Natural killer cell (primary cell): ENCODE measurements around the gene NEK3. TPM values are rescaled to one million over a fixed set of nuclear protein-coding genes. Genes with fewer than 3 reads are reported as not detected.
"Not testable (repeated sequence)": the region's sequence is repeated elsewhere in the genome, so short reads cannot be mapped to it uniquely, and the experiment has no call there.

ENCODE experiments used
- ATAC-seq, 3 donors: fragments of 150-1000 bp in 2 of 3; fragments of 200-7000 bp in 1 of 3; cut with Tn5 transposase; 1 replicate in 1 of 3; 2 replicates in 2 of 3; pipeline ENCODE4 v1.10.0; 2021; ENCODE audit warnings: mild to moderate bottlenecking in 2 of 3, moderate library complexity in 2 of 3
- DNase-seq, 2 donors: peaks; one replicate each; pipeline versions ENCODE4 v3.0.0 to v3.0.0-alpha.2; 2013 to 2021; ENCODE audit warnings: mixed read lengths in 1 of 2
- H3K27ac ChIP-seq: one replicate; pipeline ENCODE4 v1.5.1; 2013; ENCODE audit warnings: mild to moderate bottlenecking, low read length
- H3K27me3 ChIP-seq: one replicate; pipeline ENCODE4 v1.6.1; 2013; ENCODE audit warnings: low read length; ENCODE audit not compliant: control insufficient read depth, insufficient read depth
- H3K36me3 ChIP-seq: one replicate; pipeline ENCODE4 v1.6.1; 2013; ENCODE audit warnings: low read length; ENCODE audit not compliant: control insufficient read depth, insufficient read depth
- H3K4me1 ChIP-seq: one replicate; pipeline ENCODE4 v1.6.1; 2013; ENCODE audit warnings: low read length; ENCODE audit not compliant: control insufficient read depth, insufficient read depth
- H3K4me3 ChIP-seq: one replicate; pipeline ENCODE4 v1.5.1; 2013; ENCODE audit warnings: low read length
- H3K9me3 ChIP-seq: one replicate; pipeline ENCODE4 v1.6.1; 2013; ENCODE audit warnings: low read length; ENCODE audit not compliant: control insufficient read depth, insufficient read depth
- H3K27ac Mint-ChIP-seq, 2 donors: one replicate each; pipeline ENCODE4 v1.8.0; 2022; ENCODE audit warnings: mild to moderate bottlenecking in 2 of 2, mixed read lengths in 2 of 2, moderate library complexity in 1 of 2
- H3K27me3 Mint-ChIP-seq, 2 donors: one replicate each; pipeline ENCODE4 v1.8.0; 2022; ENCODE audit warnings: low read depth in 2 of 2, mixed read lengths in 2 of 2
- H3K36me3 Mint-ChIP-seq: one replicate; pipeline ENCODE4 v1.8.0; 2022; ENCODE audit warnings: mixed read lengths
- H3K4me1 Mint-ChIP-seq, 2 donors: one replicate each; pipeline ENCODE4 v1.8.0; 2022; ENCODE audit warnings: mixed read lengths in 2 of 2
- H3K4me3 Mint-ChIP-seq: one replicate; pipeline ENCODE4 v1.8.0; 2022; ENCODE audit warnings: mild to moderate bottlenecking, moderate library complexity, mixed read lengths
- H3K9me3 Mint-ChIP-seq, 2 donors: one replicate each; pipeline ENCODE4 v1.8.0; 2022; ENCODE audit warnings: mixed read lengths in 2 of 2
- CTCF ChIP-seq: fragments of 200-600 bp; IDR thresholded peaks from one replicate; pipeline ENCODE4 v1.8.0; 2022; ENCODE audit warnings: antibody characterized with exemption
- WGBS: methylation state at CpG from one replicate; pipeline ENCODE4 v1.1.7; 2013; ENCODE audit warnings: missing lambda C conversion rate; ENCODE audit not compliant: insufficient coverage; 5-methylcytosine and 5-hydroxymethylcytosine counted together
- intact Hi-C: fragments of 100-400 bp; cut with micrococcal nuclease; formaldehyde crosslinking; loops from one replicate; pipeline ENCODE4 v1.14.2; 2022
- total RNA-seq, 4 donors: library from RNA; stranded (reverse); fragments of 120-200 nt in 1 of 4; gene quantifications; one replicate each; pipeline versions ENCODE4 v1.2.3 to v1.2.4, GENCODE V29; 2013 to 2022

The NEK3 gene
- total RNA-seq, result 10 to 100 TPM in 1 of 3 donors, 1 to 10 TPM in 2; 7.5 to 15.2 (median 8.8) TPM
- total RNA-seq (2013), result 13.0 TPM

GRCh38 chr13:52159159-52159982, at the start of gene NEK3:
NEK3 (minus strand) TSS chr13:52159597; CDS start chr13:52156191, 3,406 bp downstream.
- DNase-seq, result peak; percentile 60 to 70
- H3K9me3 ChIP-seq, result no peaks in the 10 kb centered on the region
- H3K36me3 ChIP-seq, result no peaks in the 10 kb centered on the region
- H3K4me3 ChIP-seq, result peak within 1 kb of the TSS; percentile 64
- TF ChIP-seq CTCF, result no peak
- peak; percentile 81 to 85 (median 84) for ATAC-seq
- peaks cover 4% of the 10 kb centered on the region for H3K27me3 ChIP-seq
- H3K27ac Mint-ChIP-seq, result peak within 1 kb of the TSS; percentile 32 to 78
- intact Hi-C loops, result loop anchor here (5.0 kb wide), 1 partner anchor 33 kb away; no protein-coding TSS in a partner anchor
- H3K9me3 Mint-ChIP-seq, result no peaks in the 10 kb centered on the region
- H3K27ac ChIP-seq, result peak within 1 kb of the TSS; percentile 47
- H3K36me3 Mint-ChIP-seq, result no peaks in the 10 kb centered on the region
- H3K27me3 Mint-ChIP-seq, result no peaks in the 10 kb centered on the region
- peaks cover 37 to 39% of the 10 kb centered on the region in 2 donors for H3K4me1 Mint-ChIP-seq
- H3K4me1 ChIP-seq, result peaks cover 18% of the 10 kb centered on the region
- H3K4me3 Mint-ChIP-seq, result peak within 1 kb of the TSS; percentile 93
- WGBS, result 4% methylated on average over 74 of the region's 74 CpGs

GRCh38 chr13:52208384-52208783, 49.0 kb upstream of the NEK3 start:
- not testable (repeated sequence) for H3K36me3 ChIP-seq, H3K27me3 Mint-ChIP-seq, H3K27ac ChIP-seq, ATAC-seq, H3K9me3 ChIP-seq, H3K4me1 Mint-ChIP-seq, DNase-seq, H3K4me1 ChIP-seq, H3K36me3 Mint-ChIP-seq, H3K27me3 ChIP-seq, H3K27ac Mint-ChIP-seq, H3K9me3 Mint-ChIP-seq, H3K4me3 Mint-ChIP-seq, H3K4me3 ChIP-seq
- intact Hi-C loops, result loop anchor here (10.0 kb wide), 1 partner anchor 1084 kb away; no protein-coding TSS in a partner anchor
- 100% methylated on average over 4 of the region's 6 CpGs for WGBS

- not testable (repeated sequence) for H3K27me3 ChIP-seq, H3K36me3 ChIP-seq, H3K4me1 Mint-ChIP-seq, H3K4me1 ChIP-seq, ATAC-seq, H3K36me3 Mint-ChIP-seq, DNase-seq, H3K4me3 Mint-ChIP-seq, H3K27me3 Mint-ChIP-seq, H3K4me3 ChIP-seq, H3K9me3 ChIP-seq, H3K27ac Mint-ChIP-seq, H3K9me3 Mint-ChIP-seq, H3K27ac ChIP-seq
- intact Hi-C loops, result loop anchor here (10.0 kb wide), 1 partner anchor 1083 kb away; no protein-coding TSS in a partner anchor
- 100% methylated on average over 1 of the region's 3 CpGs for WGBS
Measured at GRCh38 chr13:52207896-52208295, 48.5 kb upstream of the NEK3 start.

- not testable (repeated sequence) for H3K27ac Mint-ChIP-seq, H3K4me3 Mint-ChIP-seq, H3K9me3 Mint-ChIP-seq, H3K27ac ChIP-seq, H3K27me3 ChIP-seq, H3K4me1 ChIP-seq, H3K4me3 ChIP-seq, DNase-seq, ATAC-seq, H3K36me3 ChIP-seq, H3K27me3 Mint-ChIP-seq, H3K4me1 Mint-ChIP-seq, H3K9me3 ChIP-seq, H3K36me3 Mint-ChIP-seq
- WGBS, result no CpG with 5 or more reads among the region's 2 CpGs
- intact Hi-C loops, result loop anchor here (10.0 kb wide), 1 partner anchor 1083 kb away; no protein-coding TSS in a partner anchor
Measured at GRCh38 chr13:52207337-52207736, 47.9 kb upstream of the NEK3 start.

- H3K4me3 ChIP-seq, H3K9me3 ChIP-seq, H3K36me3 Mint-ChIP-seq, H3K4me1 ChIP-seq, DNase-seq, H3K27ac ChIP-seq, H3K36me3 ChIP-seq, ATAC-seq, H3K27me3 Mint-ChIP-seq, H3K27ac Mint-ChIP-seq, H3K4me3 Mint-ChIP-seq, H3K27me3 ChIP-seq, H3K4me1 Mint-ChIP-seq, H3K9me3 Mint-ChIP-seq: not testable (repeated sequence)
- intact Hi-C loops, result loop anchor here (10.0 kb wide), 1 partner anchor 1080 kb away; no protein-coding TSS in a partner anchor
- 85% methylated on average over 4 of the region's 4 CpGs for WGBS
Measured at GRCh38 chr13:52204546-52204945, 45.1 kb upstream of the NEK3 start.

GRCh38 chr13:52203864-52204263, 44.5 kb upstream of the NEK3 start:
- not testable (repeated sequence) for H3K36me3 Mint-ChIP-seq, H3K4me1 Mint-ChIP-seq, DNase-seq, H3K27me3 Mint-ChIP-seq, H3K4me3 Mint-ChIP-seq, H3K9me3 ChIP-seq, H3K9me3 Mint-ChIP-seq, H3K27me3 ChIP-seq, H3K27ac Mint-ChIP-seq, ATAC-seq, H3K36me3 ChIP-seq, H3K27ac ChIP-seq, H3K4me1 ChIP-seq, H3K4me3 ChIP-seq
- 91% methylated on average over 1 of the region's 1 CpG for WGBS
- intact Hi-C loops, result loop anchor here (10.0 kb wide), 1 partner anchor 1079 kb away; no protein-coding TSS in a partner anchor

- 90% methylated on average over 5 of the region's 7 CpGs for WGBS
- not testable (repeated sequence) for H3K9me3 ChIP-seq, H3K27me3 Mint-ChIP-seq, ATAC-seq, H3K27ac ChIP-seq, H3K4me1 Mint-ChIP-seq, H3K9me3 Mint-ChIP-seq, H3K36me3 Mint-ChIP-seq, H3K27ac Mint-ChIP-seq, H3K4me3 Mint-ChIP-seq, H3K4me3 ChIP-seq, H3K4me1 ChIP-seq, H3K27me3 ChIP-seq, H3K36me3 ChIP-seq, DNase-seq
- intact Hi-C loops, result loop anchor here (10.0 kb wide), 1 partner anchor 1078 kb away; no protein-coding TSS in a partner anchor
Measured at GRCh38 chr13:52202506-52202905, 43.1 kb upstream of the NEK3 start.
